ENCODE data around the gene GUCY2D.

GRCh38 chr17:8019665-8020650 is 17.5 kb downstream of the GUCY2D start:
- no peak for TF ChIP-seq CTCF (IDR thresholded peaks at IDR 0.05)
- no peak for TF ChIP-seq POLR2AphosphoS5 (IDR thresholded peaks at IDR 0.05)
- TF ChIP-seq POLR2A (IDR thresholded peaks at IDR 0.05), result no peak
- no peak for TF ChIP-seq EP300 (IDR thresholded peaks at IDR 0.05; ENCODE audit: low read depth)

Data from transverse colon (tissue), 4 donors.